ENCODE measurements around the gene VPS26C. TPM values are rescaled to one million over a fixed set of nuclear protein-coding genes. Genes with fewer than 3 reads are reported as not detected.
A peak's percentile ranks its signal among the peaks of the same experiment; 100 is the strongest.

The VPS26C gene
- total and polyA plus RNA-seq, 2 of the 13 experiments (the other 11 are each of a cell fraction or from before 2014, with no cell fraction given): 30.3 to 39.7 TPM

- no peak overlapping the region for H3K27ac ChIP-seq (ENCODE audit: extremely low read length, insufficient read depth, low read length)
- H2AFZ ChIP-seq (ENCODE audit: low read length): no peak overlapping the region
- H3K27me3 ChIP-seq (ENCODE audit: control insufficient read depth in 1 of 2, insufficient read depth in 2 of 2, low read length in 2 of 2): no peaks in the 10 kb centered on the region
- no peak overlapping the region for H3K9ac ChIP-seq (ENCODE audit: insufficient read depth, low read depth, low read length)
- BruUV-seq (replicated peaks): no TSS peak
- ChIA-PET CTCF (ENCODE audit: low intra/inter-chr PET ratio, low total read pairs) (no interaction called here), POLR2A (no interaction called here)
- no peak overlapping the region for H3K4me3 ChIP-seq (replicated peaks in 1 of 3; ENCODE audit: insufficient read depth in 1 of 3, low read depth in 2 of 3, low read length in 3 of 3)
- 84% methylated on average over 8 of the region's 8 CpGs for WGBS (ENCODE audit: low lambda C conversion rate)
- no peaks in the 10 kb centered on the region for H4K20me1 ChIP-seq (ENCODE audit: insufficient read depth, low read length)
- H3K36me3 ChIP-seq (replicated peaks in 1 of 2; ENCODE audit: control insufficient read depth in 1 of 2, insufficient read depth in 2 of 2, low read length in 2 of 2): no peaks in the 10 kb centered on the region
- peak; percentile 73 for TF ChIP-seq ZNF263 (CRISPR knock-in tag; IDR thresholded peaks at IDR 0.05)
- TF ChIP-seq SOX6 (IDR thresholded peaks at IDR 0.05): no peak
- no peak for TF ChIP-seq SOX6 (CRISPR knock-in tag; IDR thresholded peaks at IDR 0.05)
- FAIRE-seq (no peak), ATAC-seq (no peak), DNase-seq (ENCODE audit: low spot score) (no peak)
- H3K4me2 ChIP-seq (ENCODE audit: low read depth, low read length): no peak overlapping the region
- no peaks in the 10 kb centered on the region for H3K9me3 ChIP-seq (ENCODE audit: low read length)
- intact Hi-C loops (cut with micrococcal nuclease; ENCODE audit: unreplicated experiment) (no loop called here), in situ Hi-C loops (cut with HindIII; ENCODE audit: extremely low pct_ligation_motif_present, low pct_unique_long_range_greater_than_20kb) (no loop called here)
- H3K79me2 ChIP-seq (ENCODE audit: insufficient read depth, low read length): peaks cover 8% of the 10 kb centered on the region
- H3K4me1 ChIP-seq (ENCODE audit: insufficient read depth, low read length): peaks cover 16% of the 10 kb centered on the region
Measured at GRCh38 chr21:37270576-37271365, 3.6 kb upstream of the VPS26C start.

- Histone ChIP-seq H3K27ac (ENCODE audit: extremely low read length, insufficient read depth, low read length) (no peak overlapping the region), H3K27me3 (ENCODE audit: control insufficient read depth in 1 of 2, insufficient read depth in 2 of 2, low read length in 2 of 2) (no peaks in the 10 kb centered on the region), H3K79me2 (ENCODE audit: insufficient read depth, low read length) (peaks cover 20% of the 10 kb centered on the region), H3K9ac (ENCODE audit: insufficient read depth, low read depth, low read length) (no peak overlapping the region), H3K9me3 (ENCODE audit: low read length) (no peaks in the 10 kb centered on the region), H2AFZ (ENCODE audit: low read length) (no peak overlapping the region), H3K36me3 (replicated peaks in 1 of 2; ENCODE audit: control insufficient read depth in 1 of 2, insufficient read depth in 2 of 2, low read length in 2 of 2) (no peaks in the 10 kb centered on the region), H3K4me1 (ENCODE audit: insufficient read depth, low read length) (peaks cover 29% of the 10 kb centered on the region), H3K4me2 (ENCODE audit: low read depth, low read length) (no peak overlapping the region), H3K4me3 (replicated peaks in 1 of 3; ENCODE audit: insufficient read depth in 1 of 3, low read depth in 2 of 3, low read length in 3 of 3) (no peak overlapping the region), H4K20me1 (ENCODE audit: insufficient read depth, low read length) (no peaks in the 10 kb centered on the region)
- TF ChIP-seq ZNF710 (CRISPR knock-in tag; IDR thresholded peaks at IDR 0.05; ENCODE audit: borderline replicate concordance) (no peak), ZNF501 (CRISPR knock-in tag; IDR thresholded peaks at IDR 0.05) (no peak), ASH2L (IDR thresholded peaks at IDR 0.05; ENCODE audit: insufficient read length, low read depth, low read length) (no peak), ARNT (IDR thresholded peaks at IDR 0.05) (no peak), ZNF251 (CRISPR knock-in tag; IDR thresholded peaks at IDR 0.05) (no peak), GABPB1 (CRISPR knock-in tag; IDR thresholded peaks at IDR 0.05) (no peak), HMG20A (CRISPR knock-in tag; IDR thresholded peaks at IDR 0.05; ENCODE audit: borderline replicate concordance) (no peak), ZNF891 (CRISPR knock-in tag; IDR thresholded peaks at IDR 0.05) (no peak), ZBTB26 (CRISPR knock-in tag; IDR thresholded peaks at IDR 0.05; ENCODE audit: borderline replicate concordance) (no peak)
- FAIRE-seq: no peak
- no peak for DNase-seq (ENCODE audit: low spot score)
- POLR2A ChIA-PET: no interaction called here
- 92% methylated on average over 11 of the region's 11 CpGs for whole genome bisulfite sequencing (ENCODE audit: low lambda C conversion rate)
- intact Hi-C loops (cut with micrococcal nuclease; ENCODE audit: unreplicated experiment) (no loop called here), in situ Hi-C loops (cut with HindIII; ENCODE audit: extremely low pct_ligation_motif_present, low pct_unique_long_range_greater_than_20kb) (loop anchor here (5.0 kb wide), 1 partner anchor 98 kb away; the partner anchor contains the start of gene DYRK1A)
- ATAC-seq: no peak
- CTCF ChIA-PET (ENCODE audit: low intra/inter-chr PET ratio, low total read pairs): no interaction called here
- no TSS peak for BruUV-seq (replicated peaks)
Measured at GRCh38 chr21:37269481-37269880, 2.3 kb upstream of the VPS26C start.

Data from HepG2 (cell line).